ENCODE data around the gene TNPO2. TPM values are rescaled to one million over a fixed set of nuclear protein-coding genes. Genes with fewer than 3 reads are reported as not detected.

Gene TNPO2
- total RNA-seq, 4 donors from 2014 or later: 42.8 to 71.9 (median 62.8) TPM

- Histone ChIP-seq H3K36me3 (peaks cover 13 to 58% (median 36%) of the 10 kb centered on the region in 4 donors), H3K9me3 (no peaks in the 10 kb centered on the region), H3K27ac (replicated peaks in 1 of 4) (no peak overlapping the region), H3K4me3 (no peak overlapping the region), H3K4me1 (peaks cover 4 to 8% (median 6%) of the 10 kb centered on the region in 4 donors), H3K27me3 (no peaks in the 10 kb centered on the region)
- no peak for DNase-seq (ENCODE audit: extremely low spot score)
- WGBS: 91% methylated on average over 10 of the region's 15 CpGs
- intact Hi-C loops (cut with DNase I): loop anchor here (2.0 kb wide), 1 partner anchor 79 kb away; no protein-coding TSS in a partner anchor
- no peak for TF ChIP-seq EP300 (IDR thresholded peaks at IDR 0.05)
- TF ChIP-seq POLR2AphosphoS5 (IDR thresholded peaks at IDR 0.05): no peak
- no peak for TF ChIP-seq CTCF (IDR thresholded peaks at IDR 0.05)
- TF ChIP-seq POLR2A (IDR thresholded peaks at IDR 0.05; ENCODE audit: low read depth): no peak
Measured at GRCh38 chr19:12767666-12768065, 43.9 kb upstream of the TNPO2 start.

GRCh38 chr19:12767150-12767549, 43.4 kb upstream of the TNPO2 start:
- Histone ChIP-seq H3K4me1 (peaks cover 4 to 8% (median 6%) of the 10 kb centered on the region in 4 donors), H3K36me3 (peaks cover 13 to 61% (median 36%) of the 10 kb centered on the region in 4 donors), H3K27ac (replicated peaks in 1 of 4) (no peak overlapping the region), H3K4me3 (no peak overlapping the region), H3K9me3 (no peaks in the 10 kb centered on the region), H3K27me3 (no peaks in the 10 kb centered on the region)
- 94% methylated on average over 11 of the region's 11 CpGs for WGBS
- TF ChIP-seq POLR2A (IDR thresholded peaks at IDR 0.05; ENCODE audit: low read depth) (no peak), POLR2AphosphoS5 (IDR thresholded peaks at IDR 0.05) (no peak)
- no peak for DNase-seq (ENCODE audit: extremely low spot score)
- intact Hi-C loops (cut with DNase I): loop anchor here (2.0 kb wide), 1 partner anchor 80 kb away; no protein-coding TSS in a partner anchor

- H3K4me3 ChIP-seq: peak overlapping the region; percentile 43 to 62 (median 52)
- WGBS: 2% methylated on average over 11 of the region's 30 CpGs
- peaks cover 4 to 8% (median 6%) of the 10 kb centered on the region in 4 donors for H3K4me1 ChIP-seq
Measured at GRCh38 chr19:12766051-12766521, 42.4 kb upstream of the TNPO2 start.

GRCh38 chr19:12764698-12765097, 41.0 kb upstream of the TNPO2 start:
- Histone ChIP-seq H3K27me3 (no peaks in the 10 kb centered on the region), H3K4me3 (no peak overlapping the region), H3K4me1 (peaks cover 4 to 8% (median 6%) of the 10 kb centered on the region in 4 donors), H3K9me3 (no peaks in the 10 kb centered on the region), H3K27ac (replicated peaks in 1 of 4) (no peak overlapping the region), H3K36me3 (peaks cover 13 to 47% (median 25%) of the 10 kb centered on the region in 4 donors)
- no peak for TF ChIP-seq POLR2AphosphoS5 (IDR thresholded peaks at IDR 0.05)
- TF ChIP-seq POLR2A (IDR thresholded peaks at IDR 0.05; ENCODE audit: low read depth): no peak
- no peak for DNase-seq (ENCODE audit: extremely low spot score)
- WGBS: no CpG with 5 or more reads among the region's 16 CpGs
- intact Hi-C loops (cut with DNase I): loop anchor here (5.0 kb wide), 1 partner anchor 33 kb away; no protein-coding TSS in a partner anchor

More at GRCh38 chr19:12766051-12766521, 42.4 kb upstream of the TNPO2 start:
- TF ChIP-seq CTCF (IDR thresholded peaks at IDR 0.05) (peak; percentile 84 to 95 (median 94)), POLR2A (IDR thresholded peaks at IDR 0.05; ENCODE audit: low read depth) (no peak), POLR2AphosphoS5 (IDR thresholded peaks at IDR 0.05) (peak; percentile 30 to 71)
- DNase-seq (ENCODE audit: extremely low spot score): no peak
- intact Hi-C loops (cut with DNase I): loop anchor here (2.0 kb wide), 1 partner anchor 81 kb away; no protein-coding TSS in a partner anchor
- Histone ChIP-seq H3K9me3 (no peaks in the 10 kb centered on the region), H3K27ac (replicated peaks in 1 of 4) (peak overlapping the region; percentile 43 to 72 (median 56)), H3K36me3 (peaks cover 13 to 60% (median 34%) of the 10 kb centered on the region in 4 donors), H3K27me3 (no peaks in the 10 kb centered on the region)

- no peak for TF ChIP-seq POLR2A (IDR thresholded peaks at IDR 0.05; ENCODE audit: low read depth)
- no peak for TF ChIP-seq EP300 (IDR thresholded peaks at IDR 0.05)
- no peak for TF ChIP-seq POLR2AphosphoS5 (IDR thresholded peaks at IDR 0.05)
- no peak for TF ChIP-seq CTCF (IDR thresholded peaks at IDR 0.05)
- no peaks in the 10 kb centered on the region for H3K9me3 ChIP-seq
- H3K36me3 ChIP-seq: peaks cover 13 to 45% (median 21%) of the 10 kb centered on the region in 4 donors
- no peak overlapping the region for H3K4me3 ChIP-seq
- H3K27ac ChIP-seq (replicated peaks in 1 of 4): no peak overlapping the region
- DNase-seq (ENCODE audit: extremely low spot score): no peak
- intact Hi-C loops (cut with DNase I): loop anchor here (5.0 kb wide), 1 partner anchor 34 kb away; no protein-coding TSS in a partner anchor
- H3K4me1 ChIP-seq: peaks cover 4 to 8% (median 6%) of the 10 kb centered on the region in 4 donors
- WGBS: 89% methylated on average over 10 of the region's 11 CpGs
- H3K27me3 ChIP-seq: no peaks in the 10 kb centered on the region
Measured at GRCh38 chr19:12763100-12763499, 39.4 kb upstream of the TNPO2 start.

Measured in esophagus muscularis mucosa (tissue), 4 donors.